Dendritic cell treated with granulocyte-macrophage colony-stimulating factor and Interleukin-4, amounts not matched to agents 40 ng/mL and 50 ng/mL, for 4 days (primary cell): ENCODE results near the gene SETBP1.
A peak's percentile ranks its signal among the peaks of the same experiment; 100 is the strongest.
"Not testable (repeated sequence)": the region's sequence is repeated elsewhere in the genome, so short reads cannot be mapped to it uniquely, and the experiment has no call there.

Experiments
- H3K27ac Mint-ChIP-seq: one replicate; pipeline ENCODE4 v1.8.0; 2022; ENCODE audit warnings: mild to moderate bottlenecking, mixed read lengths
- H3K27me3 Mint-ChIP-seq: one replicate; pipeline ENCODE4 v1.8.0; 2022; ENCODE audit warnings: mild to moderate bottlenecking, mixed read lengths
- H3K36me3 Mint-ChIP-seq: one replicate; pipeline ENCODE4 v1.8.0; 2022; ENCODE audit warnings: low read depth, mixed read lengths
- H3K4me1 Mint-ChIP-seq: one replicate; pipeline ENCODE4 v1.8.0; 2022; ENCODE audit warnings: low read depth, mixed read lengths
- H3K4me3 Mint-ChIP-seq: one replicate; pipeline ENCODE4 v1.8.0; 2022; ENCODE audit warnings: mild to moderate bottlenecking, moderate library complexity, mixed read lengths
- H3K9me3 Mint-ChIP-seq: one replicate; pipeline ENCODE4 v1.8.0; 2022; ENCODE audit warnings: mixed read lengths
- intact Hi-C: fragments of 100-400 bp; cut with micrococcal nuclease; formaldehyde crosslinking; loops from one replicate; pipeline ENCODE4 v1.15.0; 2022

SETBP1 gene

DNA sequence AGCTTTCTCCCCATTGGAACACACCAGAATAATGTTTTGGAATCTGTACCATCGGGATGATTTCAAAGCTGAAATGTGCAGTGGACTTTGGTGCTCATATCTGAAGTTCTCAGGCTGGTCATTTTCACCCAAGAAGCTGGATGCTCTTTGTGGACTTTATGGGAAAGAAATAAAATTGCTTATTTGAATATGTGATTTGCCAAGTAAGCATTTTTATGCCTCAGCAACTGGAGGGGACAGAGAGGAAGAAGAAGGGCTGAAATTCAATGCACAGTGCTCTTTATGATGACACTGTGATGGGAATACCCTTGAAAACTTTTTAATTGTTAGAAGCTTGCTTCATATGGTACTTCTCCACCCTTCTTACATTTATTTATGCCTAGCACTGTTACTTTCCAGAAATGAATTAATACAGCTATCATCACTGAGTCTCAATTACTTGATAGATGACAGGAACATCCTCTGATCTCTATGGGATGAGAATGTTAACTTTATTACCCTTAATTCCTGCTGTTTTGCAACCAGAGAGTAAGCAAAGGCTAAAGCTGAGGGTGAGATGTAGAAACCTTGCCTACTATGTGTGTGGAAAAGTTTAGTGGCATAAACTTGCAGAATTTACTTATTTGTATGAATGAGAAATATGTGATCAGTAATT, 23.6 kb downstream of the SETBP1 start:
- Mint-ChIP-seq H3K27ac (no peak overlapping the region), H3K9me3 (no peaks in the 10 kb centered on the region), H3K4me1 (peaks cover 34% of the 10 kb centered on the region), H3K27me3 (peaks cover 86% of the 10 kb centered on the region), H3K4me3 (no peak overlapping the region), H3K36me3 (no peaks in the 10 kb centered on the region)
- intact Hi-C loops, result no loop called here

GRCh38 chr18:44705075-44705675, 24.5 kb downstream of the SETBP1 start:
- Mint-ChIP-seq H3K4me3 (no peak overlapping the region), H3K36me3 (no peaks in the 10 kb centered on the region), H3K9me3 (no peaks in the 10 kb centered on the region), H3K27me3 (peaks cover 80% of the 10 kb centered on the region), H3K4me1 (peaks cover 43% of the 10 kb centered on the region), H3K27ac (no peak overlapping the region)
- intact Hi-C loops, result no loop called here

GRCh38 chr18:44708451-44709083, 27.9 kb downstream of the SETBP1 start:
- Mint-ChIP-seq H3K4me3 (no peak overlapping the region), H3K4me1 (peaks cover 52% of the 10 kb centered on the region), H3K27me3 (peaks cover 77% of the 10 kb centered on the region), H3K36me3 (no peaks in the 10 kb centered on the region), H3K27ac (no peak overlapping the region), H3K9me3 (no peaks in the 10 kb centered on the region)
- intact Hi-C loops, result no loop called here

DNA sequence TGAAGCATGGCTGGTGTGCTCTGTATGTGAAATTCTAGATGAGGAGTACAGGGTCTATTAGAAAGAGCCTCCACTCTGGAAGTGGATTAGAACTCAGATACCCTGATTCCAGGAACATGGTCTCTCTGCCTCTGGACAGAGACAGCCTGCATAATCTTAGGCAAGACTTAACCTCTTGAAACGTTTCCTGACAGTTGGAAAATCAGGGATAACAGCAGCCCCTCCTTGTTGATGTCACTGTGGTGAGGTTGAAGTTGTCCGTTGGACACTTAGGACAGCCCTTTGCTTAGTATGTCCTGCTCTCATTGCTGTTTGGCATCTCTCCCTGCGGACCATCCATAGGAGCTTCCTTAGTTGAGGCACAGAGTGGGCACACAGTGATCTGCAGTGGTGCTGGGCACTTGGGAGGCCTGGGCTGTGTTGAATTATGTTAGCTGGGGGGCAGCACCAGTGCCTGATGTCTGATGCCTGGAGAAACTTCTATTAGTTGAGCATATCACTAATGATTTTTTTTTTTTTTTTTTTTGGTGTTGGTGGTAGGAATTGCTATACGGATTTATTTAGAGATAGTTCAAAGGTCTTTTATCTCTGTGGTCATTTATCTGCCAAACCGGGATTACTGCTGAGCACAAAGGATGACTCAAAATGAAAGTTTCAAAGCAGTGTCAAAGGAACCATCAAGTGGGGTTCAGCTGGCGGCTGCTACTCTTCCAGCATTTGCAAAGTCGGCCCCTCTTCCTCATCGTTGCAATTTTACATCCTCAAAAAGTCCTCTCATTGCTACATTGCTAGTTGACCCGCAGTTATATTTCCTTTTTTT, 28.8 kb downstream of the SETBP1 start:
- H3K4me3 Mint-ChIP-seq, result no peak overlapping the region
- peak overlapping the region; percentile 23 for H3K27ac Mint-ChIP-seq
- no peaks in the 10 kb centered on the region for H3K36me3 Mint-ChIP-seq
- no peaks in the 10 kb centered on the region for H3K9me3 Mint-ChIP-seq
- H3K4me1 Mint-ChIP-seq, result peaks cover 52% of the 10 kb centered on the region
- peaks cover 77% of the 10 kb centered on the region for H3K27me3 Mint-ChIP-seq
- intact Hi-C loops, result no loop called here

GRCh38 chr18:44710931-44711330, 30.2 kb downstream of the SETBP1 start:
- Mint-ChIP-seq H3K27ac (no peak overlapping the region), H3K4me3 (no peak overlapping the region), H3K27me3 (peaks cover 83% of the 10 kb centered on the region), H3K9me3 (no peaks in the 10 kb centered on the region), H3K36me3 (no peaks in the 10 kb centered on the region), H3K4me1 (peaks cover 52% of the 10 kb centered on the region)
- intact Hi-C loops, result no loop called here

GRCh38 chr18:44712025-44712424, 31.3 kb downstream of the SETBP1 start:
- intact Hi-C loops, result no loop called here
- Mint-ChIP-seq H3K4me1 (peaks cover 54% of the 10 kb centered on the region), H3K36me3 (no peaks in the 10 kb centered on the region), H3K4me3 (no peak overlapping the region), H3K9me3 (no peaks in the 10 kb centered on the region), H3K27me3 (peaks cover 84% of the 10 kb centered on the region), H3K27ac (no peak overlapping the region)

- Mint-ChIP-seq H3K9me3 (no peaks in the 10 kb centered on the region), H3K36me3 (no peaks in the 10 kb centered on the region), H3K27me3 (peaks cover 84% of the 10 kb centered on the region), H3K4me1 (peaks cover 42% of the 10 kb centered on the region), H3K27ac (no peak overlapping the region), H3K4me3 (no peak overlapping the region)
- intact Hi-C loops, result no loop called here
Measured at GRCh38 chr18:44713435-44713834, 32.7 kb downstream of the SETBP1 start.

- no peak overlapping the region for H3K27ac Mint-ChIP-seq
- H3K9me3 Mint-ChIP-seq, result no peaks in the 10 kb centered on the region
- peaks cover 35% of the 10 kb centered on the region for H3K4me1 Mint-ChIP-seq
- H3K27me3 Mint-ChIP-seq, result peaks cover 84% of the 10 kb centered on the region
- H3K4me3 Mint-ChIP-seq, result no peak overlapping the region
- H3K36me3 Mint-ChIP-seq, result no peaks in the 10 kb centered on the region
- intact Hi-C loops, result no loop called here
Measured at GRCh38 chr18:44714376-44714775, 33.7 kb downstream of the SETBP1 start.

- intact Hi-C loops, result no loop called here
- no peak overlapping the region for H3K27ac Mint-ChIP-seq
Measured at GRCh38 chr18:44715245-44715644, 34.6 kb downstream of the SETBP1 start.

DNA sequence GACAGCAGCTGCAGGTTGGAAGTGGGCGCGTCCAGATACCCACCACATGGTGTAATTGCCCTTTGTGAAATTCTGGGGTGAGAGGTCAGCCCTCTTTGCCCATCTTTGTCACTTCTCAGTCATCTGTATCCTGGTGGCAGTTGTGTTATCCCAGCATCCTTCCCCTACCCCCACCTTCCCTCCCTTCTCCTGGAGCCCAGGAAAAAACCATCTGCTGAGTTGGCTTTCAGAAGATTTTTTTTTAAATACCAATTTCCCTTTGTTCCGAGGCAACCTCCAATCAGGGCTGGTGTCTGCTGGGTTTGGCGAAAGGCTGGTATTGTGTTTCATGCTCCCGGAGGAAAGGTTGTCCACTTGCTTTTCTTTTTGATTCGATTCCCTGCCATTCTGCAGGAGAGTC, 35.2 kb downstream of the SETBP1 start:
- Mint-ChIP-seq H3K4me1 (peaks cover 20% of the 10 kb centered on the region), H3K27me3 (peaks cover 96% of the 10 kb centered on the region), H3K9me3 (no peaks in the 10 kb centered on the region), H3K27ac (no peak overlapping the region), H3K36me3 (no peaks in the 10 kb centered on the region), H3K4me3 (no peak overlapping the region)
- intact Hi-C loops, result no loop called here

More at GRCh38 chr18:44715245-44715644, 34.6 kb downstream of the SETBP1 start:
- Mint-ChIP-seq H3K36me3 (no peaks in the 10 kb centered on the region), H3K4me1 (peaks cover 26% of the 10 kb centered on the region), H3K27me3 (peaks cover 91% of the 10 kb centered on the region), H3K4me3 (no peak overlapping the region), H3K9me3 (no peaks in the 10 kb centered on the region)

GRCh38 chr18:44716697-44717163, 36.0 kb downstream of the SETBP1 start:
- Mint-ChIP-seq H3K9me3 (no peaks in the 10 kb centered on the region), H3K4me3 (no peak overlapping the region), H3K27me3 (peaks cover 98% of the 10 kb centered on the region), H3K27ac (no peak overlapping the region), H3K36me3 (no peaks in the 10 kb centered on the region), H3K4me1 (peaks cover 19% of the 10 kb centered on the region)
- intact Hi-C loops, result no loop called here

- Mint-ChIP-seq H3K27me3 (peaks cover 96% of the 10 kb centered on the region), H3K27ac (no peak overlapping the region), H3K9me3 (no peaks in the 10 kb centered on the region), H3K4me3 (no peak overlapping the region), H3K36me3 (no peaks in the 10 kb centered on the region), H3K4me1 (peaks cover 35% of the 10 kb centered on the region)
- intact Hi-C loops, result no loop called here
Measured at GRCh38 chr18:44719519-44720060, 38.9 kb downstream of the SETBP1 start.

DNA sequence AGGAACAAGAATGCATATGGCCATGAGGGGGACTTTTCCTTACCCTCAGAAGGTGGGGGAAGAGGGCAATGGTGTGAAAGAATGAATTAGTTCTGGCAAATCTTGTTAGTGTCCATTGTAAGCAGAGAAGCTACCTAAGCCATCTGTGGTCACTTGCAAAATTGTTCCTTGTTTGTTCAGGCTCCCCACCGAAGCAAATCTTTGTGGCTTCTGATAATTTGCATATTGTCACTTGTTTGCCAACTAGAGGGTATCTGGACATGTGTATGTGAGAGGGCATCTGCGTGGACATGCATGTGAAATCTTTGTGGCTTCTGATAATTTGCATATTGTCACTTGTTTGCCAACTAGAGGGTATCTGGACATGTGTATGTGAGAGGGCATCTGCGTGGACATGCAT, 41.1 kb downstream of the SETBP1 start:
- intact Hi-C loops, result not testable (repeated sequence)

GRCh38 chr18:44723411-44723810, 42.7 kb downstream of the SETBP1 start:
- intact Hi-C loops, result no loop called here

More for the DNA sequence above, 41.1 kb downstream of the SETBP1 start:
- H3K27ac Mint-ChIP-seq, H3K9me3 Mint-ChIP-seq, H3K4me3 Mint-ChIP-seq, H3K36me3 Mint-ChIP-seq: not testable (repeated sequence)
- peaks cover 46% of the 10 kb centered on the region for H3K4me1 Mint-ChIP-seq
- H3K27me3 Mint-ChIP-seq, result peaks cover 81% of the 10 kb centered on the region

More at GRCh38 chr18:44723411-44723810, 42.7 kb downstream of the SETBP1 start:
- H3K9me3 Mint-ChIP-seq, result no peaks in the 10 kb centered on the region
- H3K36me3 Mint-ChIP-seq, result no peaks in the 10 kb centered on the region
- H3K27me3 Mint-ChIP-seq, result peaks cover 81% of the 10 kb centered on the region
- H3K4me3 Mint-ChIP-seq, result no peak overlapping the region
- peaks cover 43% of the 10 kb centered on the region for H3K4me1 Mint-ChIP-seq
- H3K27ac Mint-ChIP-seq, result no peak overlapping the region
